ENCODE results near the gene MANEAL.
"Not testable (repeated sequence)": the region's sequence is repeated elsewhere in the genome, so short reads cannot be mapped to it uniquely, and the experiment has no call there.

The MANEAL gene

DNA sequence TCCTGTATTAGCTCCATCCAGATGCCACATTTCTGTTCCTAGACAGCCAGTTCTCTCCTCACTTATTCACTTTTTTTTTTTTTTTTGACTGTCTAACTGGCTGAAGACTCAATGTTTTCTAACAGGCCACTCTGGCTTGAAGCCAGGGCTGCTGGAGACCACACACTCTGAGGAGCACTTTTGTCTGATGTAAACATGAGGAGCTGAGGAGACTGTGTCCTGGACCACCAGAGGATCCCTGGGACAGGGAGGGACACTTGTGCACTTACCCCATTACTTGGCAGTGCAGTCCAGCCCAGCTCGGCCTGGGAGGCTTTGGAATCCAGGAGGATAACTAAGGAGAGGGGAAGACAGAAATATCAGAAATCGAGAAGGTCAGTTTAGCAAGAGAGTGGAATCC lies 31.1 kb upstream of the MANEAL start:
- H3K27me3 ChIP-seq (ENCODE audit: control insufficient read depth, insufficient read depth, low read length) = peaks cover 95% of the 10 kb centered on the region

DNA sequence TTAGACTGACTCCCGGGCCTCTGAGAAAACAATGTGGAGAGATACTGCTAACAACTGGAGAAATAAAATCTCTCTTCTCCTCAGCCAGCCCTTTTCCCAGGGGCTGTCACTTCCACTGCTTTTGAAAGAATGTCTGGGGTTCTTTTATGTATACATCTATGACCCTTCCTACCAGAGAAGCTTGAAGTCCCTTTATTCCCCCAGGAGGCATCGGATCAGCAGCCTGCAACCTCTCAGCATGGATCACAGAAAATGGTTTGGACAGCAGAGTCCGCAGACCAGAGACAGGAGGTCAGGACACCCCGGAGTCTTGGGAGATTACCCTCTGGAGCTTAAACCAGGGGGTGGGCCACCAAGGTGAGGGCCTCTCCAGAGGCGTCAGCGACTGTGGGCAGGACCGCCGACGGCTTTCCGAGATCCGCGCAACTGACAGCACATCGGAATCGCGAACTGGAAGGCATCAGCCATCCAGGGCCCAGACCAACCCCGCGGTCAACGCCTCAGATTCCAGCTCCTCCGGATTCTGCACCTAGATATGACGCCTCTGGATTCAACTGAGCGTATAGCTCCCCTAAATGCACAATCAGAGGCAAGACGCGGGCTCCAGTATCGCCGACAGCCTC lies 29.7 kb upstream of the MANEAL start:
- Histone ChIP-seq H3K4me3 (ENCODE audit: low read depth, low read length) (no peak overlapping the region), H3K4me1 (ENCODE audit: control insufficient read depth, insufficient read depth, low read length) (peaks cover 17% of the 10 kb centered on the region), H3K36me3 (ENCODE audit: control insufficient read depth, insufficient read depth, low read length) (no peaks in the 10 kb centered on the region), H3K27me3 (ENCODE audit: control insufficient read depth, insufficient read depth, low read length) (peaks cover 88% of the 10 kb centered on the region), H3K9ac (ENCODE audit: low read depth, low read length) (no peak overlapping the region), H3K9me3 (ENCODE audit: control insufficient read depth, insufficient read depth, low read length) (no peaks in the 10 kb centered on the region), H3K27ac (ENCODE audit: low read depth, low read length) (no peak overlapping the region)

More for the DNA sequence above, 31.1 kb upstream of the MANEAL start:
- H3K36me3 ChIP-seq (ENCODE audit: control insufficient read depth, insufficient read depth, low read length) = no peaks in the 10 kb centered on the region
- no peaks in the 10 kb centered on the region for H3K9me3 ChIP-seq (ENCODE audit: control insufficient read depth, insufficient read depth, low read length)
- peaks cover 17% of the 10 kb centered on the region for H3K4me1 ChIP-seq (ENCODE audit: control insufficient read depth, insufficient read depth, low read length)
- no peak overlapping the region for H3K9ac ChIP-seq (ENCODE audit: low read depth, low read length)
- no peak overlapping the region for H3K27ac ChIP-seq (ENCODE audit: low read depth, low read length)
- no peak overlapping the region for H3K4me3 ChIP-seq (ENCODE audit: low read depth, low read length)

DNA sequence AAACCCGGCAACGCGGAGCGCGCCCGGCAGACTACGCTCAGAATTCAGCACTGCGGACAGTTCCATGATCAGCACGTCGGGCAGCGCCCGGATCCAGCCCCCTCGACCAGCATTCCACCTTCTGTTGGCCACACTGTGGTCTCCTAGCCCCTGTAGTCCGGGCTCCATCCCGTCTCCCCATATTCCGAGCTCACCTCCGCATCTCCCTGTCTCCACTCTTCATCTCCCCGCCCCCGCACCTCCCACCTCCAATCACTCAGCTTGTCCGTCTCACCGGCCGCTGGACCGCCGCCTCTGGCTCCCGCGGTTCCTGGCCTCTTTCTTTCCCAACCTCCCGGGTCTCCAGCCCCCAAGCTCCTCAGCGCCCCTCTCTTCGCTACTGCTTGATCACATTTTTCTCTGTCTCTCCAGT lies 29.2 kb upstream of the MANEAL start:
- Histone ChIP-seq H3K36me3 (ENCODE audit: control insufficient read depth, insufficient read depth, low read length) (no peaks in the 10 kb centered on the region), H3K4me3 (ENCODE audit: low read depth, low read length) (peak overlapping the region; percentile 59; the same call in 1 of the 2 replicates), H3K9me3 (ENCODE audit: control insufficient read depth, insufficient read depth, low read length) (no peaks in the 10 kb centered on the region), H3K4me1 (ENCODE audit: control insufficient read depth, insufficient read depth, low read length) (peaks cover 17% of the 10 kb centered on the region), H3K27me3 (ENCODE audit: control insufficient read depth, insufficient read depth, low read length) (peaks cover 87% of the 10 kb centered on the region), H3K9ac (ENCODE audit: low read depth, low read length) (no peak overlapping the region), H3K27ac (ENCODE audit: low read depth, low read length) (no peak overlapping the region)

DNA sequence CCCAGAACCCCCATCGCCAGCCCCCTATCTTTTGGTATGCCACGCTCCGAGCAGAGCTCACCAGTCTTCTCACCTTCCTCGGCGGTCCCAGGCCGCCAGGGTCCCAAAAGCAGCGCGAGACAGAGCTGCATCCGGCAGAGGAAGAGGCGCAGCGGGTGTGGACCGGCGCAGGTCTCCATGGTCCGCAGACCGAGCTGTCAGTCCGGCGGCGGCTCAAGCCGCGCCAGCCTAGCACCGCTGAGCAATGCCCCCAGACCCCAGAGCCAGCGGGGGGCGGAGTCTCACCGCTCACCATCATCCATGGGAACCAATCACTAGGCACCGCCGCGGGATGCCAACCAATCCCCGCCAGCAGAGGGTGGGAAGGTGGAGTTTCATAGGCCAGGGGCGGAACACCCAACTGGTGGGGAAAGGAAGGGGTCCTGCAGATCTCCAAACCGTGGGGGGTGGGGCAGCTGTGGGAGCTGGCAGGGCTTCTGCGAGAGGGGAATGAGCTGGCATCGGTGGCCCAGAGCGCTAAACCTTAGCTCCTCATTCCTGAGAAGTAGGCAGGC lies 28.7 kb upstream of the MANEAL start, which contains the start of gene EPHA10:
TSS of gene EPHA10 (minus strand) at position 233 of the 554 bp plus-strand sequence. CDS start at position 179, 54 bp downstream.
- no peak within 1 kb of the TSS for H3K27ac ChIP-seq (ENCODE audit: low read depth, low read length)
- H3K9me3 ChIP-seq (ENCODE audit: control insufficient read depth, insufficient read depth, low read length) = no peaks in the 10 kb centered on the region
- H3K4me1 ChIP-seq (ENCODE audit: control insufficient read depth, insufficient read depth, low read length) = peaks cover 17% of the 10 kb centered on the region
- peaks cover 84% of the 10 kb centered on the region for H3K27me3 ChIP-seq (ENCODE audit: control insufficient read depth, insufficient read depth, low read length)
- no peak within 1 kb of the TSS for H3K9ac ChIP-seq (ENCODE audit: low read depth, low read length)
- H3K4me3 ChIP-seq (ENCODE audit: low read depth, low read length) = peak within 1 kb of the TSS; percentile 59
- H3K36me3 ChIP-seq (ENCODE audit: control insufficient read depth, insufficient read depth, low read length) = no peaks in the 10 kb centered on the region

DNA sequence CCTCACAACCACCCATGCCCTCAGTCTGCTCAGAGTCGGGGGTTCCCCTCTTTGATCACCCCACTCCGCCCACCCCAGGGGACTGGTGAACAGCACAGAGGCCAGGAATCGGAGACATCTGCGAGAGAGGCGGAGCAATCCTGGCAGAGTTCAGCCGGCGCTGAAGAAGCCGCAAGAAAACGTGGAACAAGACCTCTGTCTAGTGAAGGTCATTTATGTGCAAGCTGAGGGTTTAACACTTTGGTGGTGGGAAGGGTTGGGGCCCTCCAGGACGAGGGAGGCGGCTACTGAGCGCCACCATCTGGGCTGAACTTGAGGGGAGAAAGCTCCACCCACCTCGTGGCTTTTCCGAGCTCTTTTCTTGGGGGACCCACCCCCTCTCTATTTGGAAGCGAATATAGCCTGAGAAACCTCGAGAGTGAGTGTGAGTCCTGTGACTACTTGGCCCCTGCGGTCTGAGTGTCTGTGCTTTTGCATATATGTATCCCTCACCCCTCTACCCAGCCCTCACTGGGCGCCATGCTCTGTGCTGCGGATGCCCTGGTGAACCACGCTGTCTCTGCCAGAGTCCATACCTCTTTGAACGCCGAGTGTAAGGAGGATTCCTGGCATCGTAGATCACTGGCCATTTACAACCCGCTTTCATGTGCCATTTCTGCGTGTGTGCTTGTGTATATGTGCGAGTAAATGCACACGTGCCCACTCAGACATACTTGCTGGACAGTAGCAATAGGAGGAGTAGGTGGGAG lies 27.6 kb upstream of the MANEAL start:
- Histone ChIP-seq H3K27me3 (ENCODE audit: control insufficient read depth, insufficient read depth, low read length) (peaks cover 77% of the 10 kb centered on the region), H3K27ac (ENCODE audit: low read depth, low read length) (no peak overlapping the region), H3K4me3 (ENCODE audit: low read depth, low read length) (peak overlapping the region; percentile 59), H3K9ac (ENCODE audit: low read depth, low read length) (no peak overlapping the region), H3K4me1 (ENCODE audit: control insufficient read depth, insufficient read depth, low read length) (peaks cover 17% of the 10 kb centered on the region), H3K9me3 (ENCODE audit: control insufficient read depth, insufficient read depth, low read length) (no peaks in the 10 kb centered on the region), H3K36me3 (ENCODE audit: control insufficient read depth, insufficient read depth, low read length) (no peaks in the 10 kb centered on the region)

DNA sequence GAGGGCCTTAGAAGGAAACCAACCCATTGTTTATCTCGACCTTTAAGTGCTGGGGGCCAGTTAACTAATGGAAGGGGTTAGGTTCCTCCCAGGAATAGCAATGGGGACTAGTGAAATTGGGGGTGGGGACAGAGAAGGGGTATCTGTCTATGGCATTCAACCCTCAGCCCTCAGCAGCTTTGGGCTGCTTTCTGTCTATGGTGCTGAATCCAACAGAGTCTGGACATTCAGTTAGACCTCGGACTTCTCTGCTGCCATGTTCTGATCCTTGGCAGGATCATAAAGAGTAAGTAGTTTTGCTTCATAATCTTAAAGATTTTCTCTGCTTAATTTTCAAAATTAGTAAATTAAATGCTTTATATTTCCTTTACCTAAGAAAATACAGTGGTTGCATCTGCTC lies 26.2 kb upstream of the MANEAL start:
- H3K27me3 ChIP-seq (ENCODE audit: control insufficient read depth, insufficient read depth, low read length) = peaks cover 63% of the 10 kb centered on the region
- no peak overlapping the region for H3K9ac ChIP-seq (ENCODE audit: low read depth, low read length)
- peaks cover 17% of the 10 kb centered on the region for H3K4me1 ChIP-seq (ENCODE audit: control insufficient read depth, insufficient read depth, low read length)
- no peaks in the 10 kb centered on the region for H3K9me3 ChIP-seq (ENCODE audit: control insufficient read depth, insufficient read depth, low read length)
- no peaks in the 10 kb centered on the region for H3K36me3 ChIP-seq (ENCODE audit: control insufficient read depth, insufficient read depth, low read length)
- no peak overlapping the region for H3K27ac ChIP-seq (ENCODE audit: low read depth, low read length)
- H3K4me3 ChIP-seq (ENCODE audit: low read depth, low read length) = no peak overlapping the region

DNA sequence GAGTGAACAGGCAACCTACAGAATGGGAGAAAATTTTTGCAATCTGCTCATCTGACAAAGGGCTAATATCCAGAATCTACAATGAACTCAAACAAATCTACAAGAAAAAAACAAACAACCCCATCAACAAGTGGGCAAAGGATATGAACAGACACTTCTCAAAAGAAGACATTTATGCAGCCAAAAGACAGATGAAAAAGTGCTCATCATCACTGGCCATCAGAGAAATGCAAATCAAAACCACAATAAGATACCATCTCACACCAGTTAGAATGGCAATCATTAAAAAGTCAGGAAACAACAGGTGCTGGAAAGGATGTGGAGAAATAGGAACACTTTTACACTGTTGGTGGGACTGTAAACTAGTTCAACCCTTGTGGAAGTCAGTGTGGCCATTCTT lies 22.2 kb upstream of the MANEAL start:
- H3K4me3 ChIP-seq (ENCODE audit: low read depth, low read length); H3K27ac ChIP-seq (ENCODE audit: low read depth, low read length); H3K9ac ChIP-seq (ENCODE audit: low read depth, low read length); H3K9me3 ChIP-seq (ENCODE audit: control insufficient read depth, insufficient read depth, low read length); H3K36me3 ChIP-seq (ENCODE audit: control insufficient read depth, insufficient read depth, low read length): not testable (repeated sequence)
- H3K4me1 ChIP-seq (ENCODE audit: control insufficient read depth, insufficient read depth, low read length) = peaks cover 10% of the 10 kb centered on the region
- peaks cover 24% of the 10 kb centered on the region for H3K27me3 ChIP-seq (ENCODE audit: control insufficient read depth, insufficient read depth, low read length)

DNA sequence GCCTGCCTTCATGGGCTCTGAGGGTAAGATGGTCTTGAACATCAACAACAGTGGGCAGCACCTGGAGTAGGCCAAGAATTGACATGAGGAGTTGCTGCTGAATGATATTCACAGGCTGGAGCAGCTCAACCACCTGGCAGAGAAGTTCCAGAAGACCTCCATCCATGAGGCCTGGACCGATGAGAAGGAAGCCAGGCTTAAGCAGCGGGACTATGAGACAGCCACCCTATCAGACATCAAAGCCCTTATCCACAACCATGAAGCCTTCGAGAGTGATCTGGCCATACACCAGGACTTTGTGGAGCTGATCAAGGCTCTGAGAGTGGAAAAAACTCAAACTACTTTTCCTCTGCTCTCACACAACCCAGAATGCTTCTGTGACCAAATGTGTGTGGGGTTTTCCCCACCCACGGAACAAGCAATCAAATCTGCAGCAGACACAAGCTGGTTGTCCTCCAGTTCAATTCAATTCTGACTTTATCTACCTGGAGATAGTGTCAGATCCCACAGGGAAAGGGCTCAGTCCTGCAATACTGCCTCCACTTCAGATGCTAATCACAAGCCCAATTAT lies 16.6 kb upstream of the MANEAL start:
- Histone ChIP-seq H3K27me3 (ENCODE audit: control insufficient read depth, insufficient read depth, low read length) (no peaks in the 10 kb centered on the region), H3K4me1 (ENCODE audit: control insufficient read depth, insufficient read depth, low read length) (no peaks in the 10 kb centered on the region), H3K9ac (ENCODE audit: low read depth, low read length) (no peak overlapping the region), H3K9me3 (ENCODE audit: control insufficient read depth, insufficient read depth, low read length) (no peaks in the 10 kb centered on the region), H3K27ac (ENCODE audit: low read depth, low read length) (no peak overlapping the region), H3K36me3 (ENCODE audit: control insufficient read depth, insufficient read depth, low read length) (no peaks in the 10 kb centered on the region), H3K4me3 (ENCODE audit: low read depth, low read length) (no peak overlapping the region)

DNA sequence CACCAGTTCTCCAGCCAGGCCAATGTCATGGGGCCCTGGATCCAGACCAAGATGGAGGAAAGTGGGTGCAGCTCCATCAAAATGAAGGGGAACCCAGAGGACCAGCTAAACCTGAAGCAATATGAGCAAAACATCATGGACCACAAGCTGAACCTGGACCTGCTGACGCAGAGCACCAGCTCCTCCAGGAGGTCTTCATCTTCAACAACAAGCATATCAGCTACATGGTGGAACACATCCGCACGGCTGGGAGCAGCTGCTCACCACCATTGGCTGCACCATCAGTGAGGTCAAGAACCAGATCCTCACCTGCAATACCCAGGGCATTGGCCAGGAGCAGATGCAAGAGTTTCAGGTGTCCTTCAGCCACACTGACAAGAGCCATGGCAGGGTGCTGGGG lies 15.0 kb upstream of the MANEAL start:
- Histone ChIP-seq H3K27me3 (ENCODE audit: control insufficient read depth, insufficient read depth, low read length) (no peaks in the 10 kb centered on the region), H3K27ac (ENCODE audit: low read depth, low read length) (no peak overlapping the region), H3K4me3 (ENCODE audit: low read depth, low read length) (no peak overlapping the region), H3K9ac (ENCODE audit: low read depth, low read length) (no peak overlapping the region), H3K4me1 (ENCODE audit: control insufficient read depth, insufficient read depth, low read length) (no peaks in the 10 kb centered on the region), H3K9me3 (ENCODE audit: control insufficient read depth, insufficient read depth, low read length) (no peaks in the 10 kb centered on the region), H3K36me3 (ENCODE audit: control insufficient read depth, insufficient read depth, low read length) (no peaks in the 10 kb centered on the region)

DNA sequence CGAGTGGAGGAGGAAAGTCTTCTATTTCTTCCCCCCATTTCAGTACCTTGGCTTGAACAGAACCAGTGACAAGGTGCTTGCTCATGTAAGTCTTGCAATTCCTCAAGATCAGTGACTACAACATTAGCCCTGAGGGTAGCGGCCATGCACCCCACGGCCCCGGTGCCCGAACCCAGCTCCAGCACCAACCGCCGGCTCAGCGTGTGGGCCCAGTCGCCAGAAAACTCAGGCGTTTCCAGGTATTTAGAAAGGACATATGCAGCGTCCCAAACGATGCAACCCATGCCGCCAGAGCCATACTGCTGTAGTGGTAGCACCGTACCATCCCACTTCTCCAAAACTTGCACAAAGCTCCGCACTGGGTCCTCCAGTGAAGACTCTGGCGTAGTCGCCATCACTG lies 11.2 kb upstream of the MANEAL start:
- Histone ChIP-seq H3K9me3 (ENCODE audit: control insufficient read depth, insufficient read depth, low read length) (no peaks in the 10 kb centered on the region), H3K4me3 (ENCODE audit: low read depth, low read length) (no peak overlapping the region), H3K36me3 (ENCODE audit: control insufficient read depth, insufficient read depth, low read length) (no peaks in the 10 kb centered on the region), H3K27me3 (ENCODE audit: control insufficient read depth, insufficient read depth, low read length) (no peaks in the 10 kb centered on the region), H3K27ac (ENCODE audit: low read depth, low read length) (no peak overlapping the region), H3K4me1 (ENCODE audit: control insufficient read depth, insufficient read depth, low read length) (no peaks in the 10 kb centered on the region), H3K9ac (ENCODE audit: low read depth, low read length) (no peak overlapping the region)

Data from HUES48 (cell line).